WTC11 (cell line): Measurements from ENCODE around the gene KHDC1.

Source experiments
- ATF3 ChIP-seq: sonication (generic); formaldehyde crosslinking; conservative IDR thresholded peaks from 2 replicates; pipeline ENCODE4 v1.8.1; 2022; ENCODE audit warnings: mild to moderate bottlenecking, missing genetic modification reagents
- CREB1 ChIP-seq: sonication (generic); formaldehyde crosslinking; IDR thresholded peaks from 2 replicates; pipeline ENCODE4 v1.8.0; 2023; ENCODE audit warnings: mild to moderate bottlenecking, missing genetic modification reagents
- CTCF ChIP-seq: fragments of 200-600 bp; IDR thresholded peaks from 2 replicates; pipeline ENCODE4 v1.8.0; 2022; ENCODE audit warnings: antibody characterized with exemption
- E2F4 ChIP-seq: sonication (generic); formaldehyde crosslinking; IDR thresholded peaks from 2 replicates; pipeline ENCODE4 v1.8.1; 2022; ENCODE audit warnings: low read depth, mild to moderate bottlenecking, moderate library complexity, missing genetic modification reagents, borderline replicate concordance
- GABPB1 ChIP-seq: sonication (generic); formaldehyde crosslinking; IDR thresholded peaks from 2 replicates; pipeline ENCODE4 v1.8.1; 2023; ENCODE audit warnings: mild to moderate bottlenecking, missing genetic modification reagents
- RELA ChIP-seq: sonication (generic); formaldehyde crosslinking; IDR thresholded peaks from 2 replicates; pipeline ENCODE4 v1.8.1; 2022; ENCODE audit warnings: missing genetic modification reagents, mild to moderate bottlenecking, borderline replicate concordance
- SP1 ChIP-seq: sonication (generic); formaldehyde crosslinking; conservative IDR thresholded peaks from 2 replicates; pipeline ENCODE4 v1.8.1; 2022; ENCODE audit warnings: missing genetic modification reagents
- TP53 ChIP-seq: sonication (generic); formaldehyde crosslinking; IDR thresholded peaks from 2 replicates; pipeline ENCODE4 v1.8.1; 2023; ENCODE audit warnings: mild to moderate bottlenecking, missing genetic modification reagents

- TF ChIP-seq CTCF = no peak
- no peak for TF ChIP-seq ATF3
- no peak for TF ChIP-seq RELA
- no peak for TF ChIP-seq E2F4
- no peak for TF ChIP-seq GABPB1
- no peak for TF ChIP-seq CREB1
- no peak for TF ChIP-seq SP1 (CRISPR knock-in tag)
- no peak for TF ChIP-seq TP53 (CRISPR knock-in tag)
These were observed 37.6 kb downstream of the KHDC1 start, which contains the start of gene KHDC1L for GRCh38 chr6:73225396-73225795.
